HCT116 (cell line): ENCODE results near the gene INPP5D. TPM values are rescaled to one million over a fixed set of nuclear protein-coding genes. Genes with fewer than 3 reads are reported as not detected.

Experiments used
- ATAC-seq: fragments of 200-7000 bp; cut with Tn5 transposase; 2 replicates; pipeline ENCODE4 v1.9.1; 2020; ENCODE audit warnings: mild to moderate bottlenecking, moderate library complexity
- BruUV-seq: library from RNA; stranded (reverse); fragments of 400-500 nt; replicated peaks from 2 replicates; lab custom pipeline; 2021; lab: Mats Ljungman, UMichigan
- CTCF ChIA-PET: fragments of 300-600 bp; sonication (Branson Sonifier 250); formaldehyde crosslinking; loops from one replicate; lab custom pipeline; 2021; ENCODE audit warnings: antibody characterized with exemption; lab: Charles Lee
- POLR2A ChIA-PET: fragments of 300-600, 350-600 bp; sonication (Branson Sonifier 250); formaldehyde crosslinking; loops from one replicate; lab custom pipeline; 2021; ENCODE audit warnings: antibody characterized with exemption; lab: Charles Lee
- RAD21 ChIA-PET, 2 experiments: fragments of 300-600 bp; sonication (Branson Sonifier 250); formaldehyde crosslinking; loops; one replicate each; lab custom pipeline; 2023; ENCODE audit warnings: low total read pairs in 2 of 2; ENCODE audit not compliant: uncharacterized antibody in 2 of 2, unreplicated experiment in 2 of 2, low non-redundant PET in 1 of 2; lab: Charles Lee
- DNase-seq: peaks from one replicate; pipeline ENCODE4 v3.0.0-alpha.2; 2010; ENCODE audit warnings: low read depth, low spot score
- H2AFZ ChIP-seq: fragments of 200-600 bp; shearing (Covaris generic), sonication (generic); 2 replicates; pipeline ENCODE4 v1.6.1; 2017; ENCODE audit warnings: low read depth, mixed run types, mixed read lengths, antibody characterized with exemption, low read length; ENCODE audit not compliant: poor library complexity, severe bottlenecking
- H3K27ac ChIP-seq: 2 replicates; pipeline ENCODE4 v1.5.1; 2012; ENCODE audit warnings: low read depth, low read length
- H3K27me3 ChIP-seq: fragments of 200-600 bp; sonication (generic); 2 replicates; pipeline ENCODE4 v1.6.1; 2016; ENCODE audit warnings: mixed run types, low read length, mixed read lengths; ENCODE audit not compliant: insufficient read depth
- H3K36me3 ChIP-seq, 2 experiments: fragments of 200-500 bp in 1 of 2; fragments of 200-600 bp in 1 of 2; sonication (Bioruptor generic) in 1 of 2; sonication (generic) in 1 of 2; 2 replicates each; pipeline versions ENCODE4 v1.5.1 to v1.6.1; 2014 to 2016; ENCODE audit warnings: low read length in 2 of 2, inconsistent platforms in 1 of 2, mixed read lengths in 1 of 2, mixed run types in 1 of 2; ENCODE audit not compliant: insufficient read depth in 2 of 2, control insufficient read depth in 1 of 2
- H3K4me1 ChIP-seq, 2 experiments: fragments of 200-600 bp in 1 of 2; sonication (generic) in 1 of 2; 2 replicates each; pipeline versions ENCODE4 v1.5.1 to v1.6.1; 2012 to 2017; ENCODE audit warnings: low read length in 2 of 2, inconsistent platforms in 1 of 2, mild to moderate bottlenecking in 1 of 2, mixed read lengths in 1 of 2, mixed run types in 1 of 2, moderate library complexity in 1 of 2; ENCODE audit not compliant: insufficient read depth in 2 of 2, control insufficient read depth in 1 of 2
- H3K4me2 ChIP-seq: fragments of 200-600 bp; sonication (generic); 2 replicates; pipeline ENCODE4 v1.6.1; 2017; ENCODE audit warnings: mixed run types, low read length, mixed read lengths
- H3K4me3 ChIP-seq, 2 experiments: fragments of 200-600 bp in 1 of 2; sonication (generic) in 1 of 2; replicated peaks in 1 of 2; 2 replicates each; pipeline ENCODE4 v1.5.1; 2011 to 2016; ENCODE audit warnings: low read length in 2 of 2, control low read depth in 1 of 2, low read depth in 1 of 2, mild to moderate bottlenecking in 1 of 2, mixed read lengths in 1 of 2, mixed run types in 1 of 2
- H3K79me2 ChIP-seq: fragments of 200-600 bp; sonication (generic); 2 replicates; pipeline ENCODE4 v1.6.1; 2017; ENCODE audit warnings: mild to moderate bottlenecking, mixed run types, low read length, moderate library complexity, mixed read lengths; ENCODE audit not compliant: insufficient read depth
- H3K9ac ChIP-seq: fragments of 200-600 bp; sonication (generic); 2 replicates; pipeline ENCODE4 v1.6.1; 2016; ENCODE audit warnings: low read length, mixed read lengths
- H3K9me2 ChIP-seq: fragments of 200-600 bp; sonication (generic), shearing (Covaris generic); 2 replicates; pipeline ENCODE4 v1.6.1; 2017; ENCODE audit warnings: mixed run types, mild to moderate bottlenecking, moderate library complexity; ENCODE audit not compliant: insufficient read depth
- H3K9me3 ChIP-seq, 2 experiments: fragments of 200-500 bp in 1 of 2; fragments of 200-600 bp in 1 of 2; sonication (Bioruptor generic) in 1 of 2; sonication (generic) in 1 of 2; 2 replicates each; pipeline ENCODE4 v1.6.1; 2014 to 2017; ENCODE audit warnings: low read length in 2 of 2, mixed read lengths in 2 of 2, inconsistent platforms in 1 of 2, low read depth in 1 of 2, mild to moderate bottlenecking in 1 of 2, mixed run types in 1 of 2, moderate library complexity in 1 of 2; ENCODE audit not compliant: control insufficient read depth in 1 of 2, insufficient read depth in 1 of 2
- H4K20me1 ChIP-seq: fragments of 200-600 bp; sonication (generic), shearing (Covaris generic); 2 replicates; pipeline ENCODE4 v1.6.1; 2017; ENCODE audit warnings: mixed run types, mild to moderate bottlenecking, moderate library complexity; ENCODE audit not compliant: insufficient read depth
- ATF3 ChIP-seq: IDR thresholded peaks from 2 replicates; pipeline ENCODE4 v1.6.1; 2012
- CEBPB ChIP-seq: IDR thresholded peaks from 2 replicates; pipeline ENCODE4 v1.6.1; 2012; ENCODE audit warnings: low read depth
- CTCF ChIP-seq, 3 experiments: fragments of 200-600 bp in 1 of 3; sonication (generic) in 1 of 3; IDR thresholded peaks in 2 of 3; conservative IDR thresholded peaks in 1 of 3; 2 replicates each; pipeline ENCODE4 v1.5.1; 2012 to 2017; ENCODE audit warnings: low read depth in 2 of 3, low read length in 2 of 3, antibody characterized with exemption in 1 of 3, borderline replicate concordance in 1 of 3, control low read depth in 1 of 3, mild to moderate bottlenecking in 1 of 3, mixed read lengths in 1 of 3, mixed run types in 1 of 3, moderate library complexity in 1 of 3; ENCODE audit not compliant: insufficient read depth in 1 of 3
- FOSL1 ChIP-seq: IDR thresholded peaks from 2 replicates; pipeline ENCODE4 v1.6.1; 2012; ENCODE audit warnings: low read depth
- JUND ChIP-seq: IDR thresholded peaks from 2 replicates; pipeline ENCODE4 v1.6.1; 2012
- MAX ChIP-seq: IDR thresholded peaks from 2 replicates; pipeline ENCODE4 v1.6.1; 2012
- POLR2A ChIP-seq: IDR thresholded peaks from 2 replicates; pipeline ENCODE4 v1.7.0; 2011; ENCODE audit warnings: borderline replicate concordance; ENCODE audit not compliant: insufficient read depth, insufficient read length; ENCODE audit errors: extremely low read depth
- POLR2AphosphoS5 ChIP-seq: IDR thresholded peaks from 2 replicates; pipeline ENCODE4 v1.6.1; 2011; ENCODE audit warnings: mild to moderate bottlenecking, low read depth, low read length, moderate library complexity
- RAD21 ChIP-seq: IDR thresholded peaks from 2 replicates; pipeline ENCODE4 v1.6.1; 2012; ENCODE audit warnings: low read depth, mild to moderate bottlenecking
- REST ChIP-seq: IDR thresholded peaks from 2 replicates; pipeline ENCODE4 v1.6.1; 2012; ENCODE audit warnings: low read depth
- SIN3A ChIP-seq: IDR thresholded peaks from 2 replicates; pipeline ENCODE4 v1.6.1; 2012; ENCODE audit warnings: low read depth
- SP1 ChIP-seq: IDR thresholded peaks from 2 replicates; pipeline ENCODE4 v1.6.1; 2012; ENCODE audit warnings: low read depth
- SRF ChIP-seq: IDR thresholded peaks from 2 replicates; pipeline ENCODE4 v1.6.1; 2012; ENCODE audit warnings: low read depth
- TCF7L2 ChIP-seq: IDR thresholded peaks from 2 replicates; pipeline ENCODE4 v1.7.0; 2011; ENCODE audit warnings: borderline replicate concordance, inconsistent platforms; ENCODE audit not compliant: insufficient read depth, insufficient read length; ENCODE audit errors: extremely low read depth
- YY1 ChIP-seq: IDR thresholded peaks from 2 replicates; pipeline ENCODE4 v1.6.1; 2011; ENCODE audit warnings: low read length, low read depth, moderate library complexity, mild to moderate bottlenecking; ENCODE audit not compliant: insufficient replicate concordance; ENCODE audit errors: extremely low read depth
- ZBTB33 ChIP-seq: IDR thresholded peaks from 2 replicates; pipeline ENCODE4 v1.6.1; 2011; ENCODE audit warnings: mild to moderate bottlenecking, low read length, moderate library complexity; ENCODE audit not compliant: insufficient replicate concordance; ENCODE audit errors: extremely low read depth
- ZFX ChIP-seq: fragments of 450-650 bp; IDR thresholded peaks from 2 replicates; pipeline ENCODE4 v1.6.1; 2017
- ZNF274 ChIP-seq: fragments of 200-500 bp; sonication (Bioruptor generic); IDR thresholded peaks from 2 replicates; pipeline ENCODE4 v1.6.1; 2014; ENCODE audit warnings: mild to moderate bottlenecking, low read depth, low read length, inconsistent platforms
- intact Hi-C: fragments of 100-400 bp; cut with micrococcal nuclease; formaldehyde crosslinking; loops from 2 replicates; pipeline ENCODE4 v1.10.0; 2022
- total RNA-seq: library from RNA; stranded (reverse); gene quantifications from one replicate; pipeline ENCODE4 v1.2.1, GENCODE V29; 2021; ENCODE audit not compliant: unreplicated experiment

Gene INPP5D
- total RNA-seq, 1 experiment from 2014 or later = 1.8 TPM

GRCh38 chr2:233020454-233020853 lies 39.7 kb upstream of the INPP5D start:
- DNase-seq (no peak), ATAC-seq (no peak)
- H4K20me1 ChIP-seq = no peaks in the 10 kb centered on the region
- no peak overlapping the region for H3K4me3 ChIP-seq
- no peaks in the 10 kb centered on the region for H3K79me2 ChIP-seq
- RAD21 ChIA-PET = no interaction called here
- no peaks in the 10 kb centered on the region for H3K9me2 ChIP-seq
- H3K36me3 ChIP-seq = no peaks in the 10 kb centered on the region
- H3K27ac ChIP-seq = no peak overlapping the region
- no peaks in the 10 kb centered on the region for H3K9me3 ChIP-seq
- TF ChIP-seq SP1 (no peak), RAD21 (no peak), ZBTB33 (no peak), SIN3A (no peak), TCF7L2 (no peak), FOSL1 (no peak), SRF (no peak), MAX (no peak), POLR2AphosphoS5 (no peak), JUND (no peak), YY1 (no peak), CEBPB (no peak), ZFX (no peak), CTCF (IDR thresholded peaks at IDR 0.05 in 2 of 3, conservative IDR thresholded peaks at IDR 0.05 in 1 of 3; ENCODE audit: borderline replicate concordance in 1 of 3, insufficient read depth in 1 of 3, low read depth in 2 of 3, low read length in 2 of 3) (no peak), REST (no peak), ZNF274 (no peak), POLR2A (no peak), ATF3 (no peak)
- TF ChIP-seq, all 23 proteins: peak for 0
- no peak overlapping the region for H3K4me2 ChIP-seq
- intact Hi-C loops = no loop called here
- H3K9ac ChIP-seq = no peak overlapping the region
- H3K27me3 ChIP-seq = no peaks in the 10 kb centered on the region
- ChIA-PET POLR2A (no interaction called here), CTCF (no interaction called here)
- H2AFZ ChIP-seq = no peak overlapping the region
- peaks cover 0 to 11% of the 10 kb centered on the region in 2 experiments; a peak in 1 of 4 replicates for H3K4me1 ChIP-seq
- BruUV-seq = no TSS peak
